ENCODE results near the gene C1QTNF4. TPM values are rescaled to one million over a fixed set of nuclear protein-coding genes. Genes with fewer than 3 reads are reported as not detected.

Gene C1QTNF4
- total and polyA plus RNA-seq, 2 of the 13 experiments (the other 11 are each of a cell fraction or from before 2014, with no cell fraction given), result not detected

- no peak for TF ChIP-seq SETDB1 (CRISPR knock-in tag; IDR thresholded peaks at IDR 0.05; ENCODE audit: borderline replicate concordance)
- TF ChIP-seq, protein P1, sequence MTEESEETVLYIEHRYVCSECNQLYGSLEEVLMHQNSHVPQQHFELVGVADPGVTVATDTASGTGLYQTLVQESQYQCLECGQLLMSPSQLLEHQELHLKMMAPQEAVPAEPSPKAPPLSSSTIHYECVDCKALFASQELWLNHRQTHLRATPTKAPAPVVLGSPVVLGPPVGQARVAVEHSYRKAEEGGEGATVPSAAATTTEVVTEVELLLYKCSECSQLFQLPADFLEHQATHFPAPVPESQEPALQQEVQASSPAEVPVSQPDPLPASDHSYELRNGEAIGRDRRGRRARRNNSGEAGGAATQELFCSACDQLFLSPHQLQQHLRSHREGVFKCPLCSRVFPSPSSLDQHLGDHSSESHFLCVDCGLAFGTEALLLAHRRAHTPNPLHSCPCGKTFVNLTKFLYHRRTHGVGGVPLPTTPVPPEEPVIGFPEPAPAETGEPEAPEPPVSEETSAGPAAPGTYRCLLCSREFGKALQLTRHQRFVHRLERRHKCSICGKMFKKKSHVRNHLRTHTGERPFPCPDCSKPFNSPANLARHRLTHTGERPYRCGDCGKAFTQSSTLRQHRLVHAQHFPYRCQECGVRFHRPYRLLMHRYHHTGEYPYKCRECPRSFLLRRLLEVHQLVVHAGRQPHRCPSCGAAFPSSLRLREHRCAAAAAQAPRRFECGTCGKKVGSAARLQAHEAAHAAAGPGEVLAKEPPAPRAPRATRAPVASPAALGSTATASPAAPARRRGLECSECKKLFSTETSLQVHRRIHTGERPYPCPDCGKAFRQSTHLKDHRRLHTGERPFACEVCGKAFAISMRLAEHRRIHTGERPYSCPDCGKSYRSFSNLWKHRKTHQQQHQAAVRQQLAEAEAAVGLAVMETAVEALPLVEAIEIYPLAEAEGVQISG (CRISPR knock-in tag; IDR thresholded peaks at IDR 0.05), result 0 out of 2 replicates have a peak, but pooled peaks have one; percentile 11
- TF ChIP-seq ZNF766 (CRISPR knock-in tag; IDR thresholded peaks at IDR 0.05; ENCODE audit: borderline replicate concordance), result no peak
- TF ChIP-seq ZNF343 (CRISPR knock-in tag; IDR thresholded peaks at IDR 0.05), result no peak
- TF ChIP-seq LRRFIP1 (CRISPR knock-in tag; conservative IDR thresholded peaks at IDR 0.05), result no peak
- no peak for TF ChIP-seq ZFP1 (CRISPR knock-in tag; IDR thresholded peaks at IDR 0.05)
- TF ChIP-seq SYNCRIP (IDR thresholded peaks at IDR 0.05; ENCODE audit: insufficient read depth, low read depth, low read length), result no peak
- TF ChIP-seq ZFP90 (CRISPR knock-in tag; IDR thresholded peaks at IDR 0.05; ENCODE audit: borderline replicate concordance), result peak; percentile 34; the same call in 1 of the 2 replicates
- no peak for TF ChIP-seq MTF2 (CRISPR knock-in tag; IDR thresholded peaks at IDR 0.05; ENCODE audit: borderline replicate concordance)
- TF ChIP-seq MIXL1 (CRISPR knock-in tag; IDR thresholded peaks at IDR 0.05), result no peak
- TF ChIP-seq SCMH1 (CRISPR knock-in tag; IDR thresholded peaks at IDR 0.05; ENCODE audit: borderline replicate concordance), result no peak
- 0 out of 2 replicates have a peak, but pooled peaks have one; percentile 41 for TF ChIP-seq ZNF616 (CRISPR knock-in tag; IDR thresholded peaks at IDR 0.05; ENCODE audit: low read depth)
- no peak for TF ChIP-seq TSC22D2 (CRISPR knock-in tag; IDR thresholded peaks at IDR 0.05; ENCODE audit: borderline replicate concordance)
- TF ChIP-seq EP300 (IDR thresholded peaks at IDR 0.05; ENCODE audit: low read depth in 2 of 2, low read length in 2 of 2), result no peak
- TF ChIP-seq EP300 (CRISPR knock-in tag; IDR thresholded peaks at IDR 0.05; ENCODE audit: borderline replicate concordance), result no peak
- TF ChIP-seq ZSCAN21 (CRISPR knock-in tag; IDR thresholded peaks at IDR 0.05; ENCODE audit: borderline replicate concordance), result 0 out of 2 replicates have a peak, but pooled peaks have one; percentile 41
- TF ChIP-seq, protein P2, sequence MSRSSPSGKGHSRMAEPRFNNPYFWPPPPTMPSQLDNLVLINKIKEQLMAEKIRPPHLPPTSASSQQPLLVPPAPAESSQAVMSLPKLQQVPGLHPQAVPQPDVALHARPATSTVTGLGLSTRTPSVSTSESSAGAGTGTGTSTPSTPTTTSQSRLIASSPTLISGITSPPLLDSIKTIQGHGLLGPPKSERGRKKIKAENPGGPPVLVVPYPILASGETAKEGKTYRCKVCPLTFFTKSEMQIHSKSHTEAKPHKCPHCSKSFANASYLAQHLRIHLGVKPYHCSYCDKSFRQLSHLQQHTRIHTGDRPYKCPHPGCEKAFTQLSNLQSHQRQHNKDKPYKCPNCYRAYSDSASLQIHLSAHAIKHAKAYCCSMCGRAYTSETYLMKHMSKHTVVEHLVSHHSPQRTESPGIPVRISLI (CRISPR knock-in tag; IDR thresholded peaks at IDR 0.05; ENCODE audit: borderline replicate concordance), result no peak
- TF ChIP-seq, protein P3, sequence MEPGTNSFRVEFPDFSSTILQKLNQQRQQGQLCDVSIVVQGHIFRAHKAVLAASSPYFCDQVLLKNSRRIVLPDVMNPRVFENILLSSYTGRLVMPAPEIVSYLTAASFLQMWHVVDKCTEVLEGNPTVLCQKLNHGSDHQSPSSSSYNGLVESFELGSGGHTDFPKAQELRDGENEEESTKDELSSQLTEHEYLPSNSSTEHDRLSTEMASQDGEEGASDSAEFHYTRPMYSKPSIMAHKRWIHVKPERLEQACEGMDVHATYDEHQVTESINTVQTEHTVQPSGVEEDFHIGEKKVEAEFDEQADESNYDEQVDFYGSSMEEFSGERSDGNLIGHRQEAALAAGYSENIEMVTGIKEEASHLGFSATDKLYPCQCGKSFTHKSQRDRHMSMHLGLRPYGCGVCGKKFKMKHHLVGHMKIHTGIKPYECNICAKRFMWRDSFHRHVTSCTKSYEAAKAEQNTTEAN (CRISPR knock-in tag; conservative IDR thresholded peaks at IDR 0.05), result 0 out of 2 replicates have a peak, but pooled peaks have one; percentile 46
- peak; percentile 83 for TF ChIP-seq MAX (IDR thresholded peaks at IDR 0.05)
- TF ChIP-seq CHD2 (IDR thresholded peaks at IDR 0.05; ENCODE audit: low read depth, low read length), result no peak
- TF ChIP-seq NR1H2 (CRISPR knock-in tag; IDR thresholded peaks at IDR 0.05; ENCODE audit: borderline replicate concordance, low read depth), result 0 out of 2 replicates have a peak, but pooled peaks have one; percentile 77
Measured at GRCh38 chr11:47587723-47588326, 6.4 kb downstream of the C1QTNF4 start (continued).
